AG04450 (cell line): Measurements from ENCODE around the gene LRRC75A. TPM values are rescaled to one million over a fixed set of nuclear protein-coding genes. Genes with fewer than 3 reads are reported as not detected.

ENCODE experiments used
- CTCF ChIA-PET: fragments of 300-600, 350-600 bp; formaldehyde crosslinking; extraction: SDS; loops from one replicate; lab custom pipeline; 2022; ENCODE audit warnings: antibody characterized with exemption, inconsistent platforms; lab: Charles Lee
- POLR2A ChIA-PET: fragments of 350-600 bp; formaldehyde crosslinking; extraction: SDS; loops from one replicate; lab custom pipeline; 2021; ENCODE audit warnings: antibody characterized with exemption, inconsistent platforms; lab: Yijun Ruan, JAX
- DNase-seq: peaks from one replicate; pipeline ENCODE4 v3.0.0-alpha.2; 2011; ENCODE audit warnings: low read depth, low spot score
- H3K27ac ChIP-seq: one replicate; pipeline ENCODE4 v1.5.1; 2012; ENCODE audit warnings: low read depth, low read length, control low read depth
- H3K27me3 ChIP-seq: one replicate; pipeline ENCODE4 v1.6.0; 2012; ENCODE audit warnings: low read length; ENCODE audit not compliant: control insufficient read depth, insufficient read depth
- H3K4me3 ChIP-seq: 2 replicates; pipeline ENCODE4 v1.5.1; 2011; ENCODE audit warnings: mild to moderate bottlenecking, low read depth, low read length, control low read depth
- H3K9me3 ChIP-seq: 2 replicates; pipeline ENCODE4 v1.5.1; 2012; ENCODE audit warnings: low read length; ENCODE audit not compliant: control insufficient read depth, insufficient read depth
- polyA plus RNA-seq: library from polyadenylated mRNA; depleted of rRNA; stranded (reverse); fragments of >200 nt; gene quantifications from 2 replicates; pipeline ENCODE4 v1.2.3, GENCODE V29; 2011
- TF ChIP-seq, protein P1 (sequence below): IDR thresholded peaks from 2 replicates; pipeline ENCODE4 v1.5.1; 2011; ENCODE audit warnings: low read depth, low read length, control low read depth, inconsistent platforms

LRRC75A gene
- polyA plus RNA-seq, 1 experiment: 1.2 TPM

- CTCF ChIA-PET: interaction anchor here (1.1 to 4.7 kb wide), 2 partner anchors 8 to 56 kb away, joined by 3 to 26 read pairs; no protein-coding TSS in a partner anchor
- Histone ChIP-seq H3K27ac (peak overlapping the region; percentile 99), H3K4me3 (peak overlapping the region; percentile 20)
These were observed 72.1 kb downstream of the LRRC75A start for GRCh38 chr17:16419929-16420271.

GRCh38 chr17:16419074-16419928 lies 72.7 kb downstream of the LRRC75A start:
- H3K27ac ChIP-seq: peak overlapping the region; percentile 99
- H3K9me3 ChIP-seq: no peaks in the 10 kb centered on the region; the same call in 1 of the 2 replicates
- TF ChIP-seq, protein P1, sequence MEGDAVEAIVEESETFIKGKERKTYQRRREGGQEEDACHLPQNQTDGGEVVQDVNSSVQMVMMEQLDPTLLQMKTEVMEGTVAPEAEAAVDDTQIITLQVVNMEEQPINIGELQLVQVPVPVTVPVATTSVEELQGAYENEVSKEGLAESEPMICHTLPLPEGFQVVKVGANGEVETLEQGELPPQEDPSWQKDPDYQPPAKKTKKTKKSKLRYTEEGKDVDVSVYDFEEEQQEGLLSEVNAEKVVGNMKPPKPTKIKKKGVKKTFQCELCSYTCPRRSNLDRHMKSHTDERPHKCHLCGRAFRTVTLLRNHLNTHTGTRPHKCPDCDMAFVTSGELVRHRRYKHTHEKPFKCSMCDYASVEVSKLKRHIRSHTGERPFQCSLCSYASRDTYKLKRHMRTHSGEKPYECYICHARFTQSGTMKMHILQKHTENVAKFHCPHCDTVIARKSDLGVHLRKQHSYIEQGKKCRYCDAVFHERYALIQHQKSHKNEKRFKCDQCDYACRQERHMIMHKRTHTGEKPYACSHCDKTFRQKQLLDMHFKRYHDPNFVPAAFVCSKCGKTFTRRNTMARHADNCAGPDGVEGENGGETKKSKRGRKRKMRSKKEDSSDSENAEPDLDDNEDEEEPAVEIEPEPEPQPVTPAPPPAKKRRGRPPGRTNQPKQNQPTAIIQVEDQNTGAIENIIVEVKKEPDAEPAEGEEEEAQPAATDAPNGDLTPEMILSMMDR: no peak
- peak; percentile 66 for DNase-seq
- ChIA-PET CTCF (interaction anchor here (1.1 to 4.7 kb wide), 2 partner anchors 9 to 55 kb away, joined by 3 to 26 read pairs; no protein-coding TSS in a partner anchor), POLR2A (interaction anchor here (0.6 to 4.4 kb wide), 8 partner anchors 8 to 38 kb away, joined by 3 to 28 read pairs (median 4); partner anchors contain the start of gene UBB)
- H3K27me3 ChIP-seq: no peaks in the 10 kb centered on the region
- H3K4me3 ChIP-seq: peak overlapping the region; percentile 20

More at GRCh38 chr17:16419929-16420271, 72.1 kb downstream of the LRRC75A start:
- no peaks in the 10 kb centered on the region for H3K27me3 ChIP-seq
- POLR2A ChIA-PET: interaction anchor here (1.0 to 4.4 kb wide), 5 partner anchors 8 to 39 kb away, joined by 3 to 28 read pairs (median 5); partner anchors contain the start of gene UBB
- no peaks in the 10 kb centered on the region; the same call in 1 of the 2 replicates for H3K9me3 ChIP-seq
- DNase-seq: peak; percentile 50
- TF ChIP-seq, protein P1: no peak

DNA sequence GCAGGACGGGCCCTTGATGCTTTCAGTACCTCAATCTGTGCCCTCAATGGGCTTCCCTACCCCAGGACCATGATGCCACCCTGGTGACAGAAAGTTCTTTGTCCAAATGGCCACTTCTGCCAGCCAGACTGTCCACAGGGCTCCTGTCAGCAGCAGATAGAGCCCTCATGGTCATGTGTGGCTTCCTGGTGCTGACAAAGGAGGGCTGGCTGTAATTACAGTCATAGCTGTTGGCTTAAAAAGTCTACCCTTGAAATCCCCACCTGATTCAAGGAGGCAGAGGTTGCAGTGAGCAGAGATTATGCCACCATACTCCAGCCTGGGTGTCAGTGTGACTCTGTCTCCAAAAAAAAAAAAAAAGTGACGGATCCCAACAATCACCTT lies 73.3 kb downstream of the LRRC75A start:
- Histone ChIP-seq H3K27ac (peak overlapping the region; percentile 99), H3K4me3 (no peak overlapping the region), H3K9me3 (no peaks in the 10 kb centered on the region; the same call in 1 of the 2 replicates), H3K27me3 (no peaks in the 10 kb centered on the region)
- ChIA-PET CTCF (interaction anchor here (4.7 kb wide), 1 partner anchor 10 kb away, joined by 26 read pairs; no protein-coding TSS in a partner anchor), POLR2A (interaction anchor here (1.0 to 4.4 kb wide), 5 partner anchors 9 to 37 kb away, joined by 3 to 28 read pairs (median 5); partner anchors contain the start of gene UBB)
- TF ChIP-seq, protein P1: no peak
- no peak for DNase-seq

DNA sequence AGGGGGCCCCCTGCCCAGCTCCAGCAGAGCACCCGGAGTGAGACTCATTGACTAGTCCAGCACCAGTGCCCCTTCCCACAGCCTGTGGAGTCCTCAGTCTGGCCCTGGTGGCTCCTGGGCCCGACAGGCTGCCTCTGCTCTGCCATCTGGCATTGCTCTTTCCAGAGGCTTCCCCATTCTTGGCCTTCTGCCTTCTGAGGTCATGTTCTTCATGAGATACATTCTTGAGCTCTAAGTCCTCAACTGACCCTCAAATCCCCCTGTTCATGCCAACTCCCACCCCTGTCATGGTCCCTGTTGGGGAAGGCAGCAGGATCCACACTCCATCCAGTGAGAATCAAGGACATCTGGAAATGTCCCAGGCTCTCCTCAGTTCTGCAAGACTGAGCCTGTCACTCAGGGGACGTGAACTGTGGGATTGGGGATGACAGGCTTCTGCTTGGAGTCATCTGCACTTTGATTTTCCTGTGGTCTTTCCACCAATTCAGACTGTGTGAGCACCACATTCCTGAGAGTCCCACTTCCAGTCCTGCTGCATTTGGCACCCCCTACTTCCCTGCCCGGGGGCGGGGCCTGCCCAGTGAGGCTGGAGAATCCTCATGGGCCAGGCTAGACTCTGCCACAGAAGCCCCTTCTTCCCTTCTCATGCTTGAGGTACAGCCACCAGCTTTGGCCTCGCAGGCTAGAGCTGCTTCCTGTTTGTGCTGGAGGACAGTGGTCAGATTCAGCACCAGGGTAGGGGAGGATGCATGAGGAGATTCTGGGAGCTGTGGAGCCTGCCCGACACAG lies 73.9 kb downstream of the LRRC75A start:
- POLR2A ChIA-PET: interaction anchor here (0.5 to 4.4 kb wide), 5 partner anchors 10 to 37 kb away, joined by 4 to 28 read pairs (median 8); partner anchors contain the start of gene UBB
- Histone ChIP-seq H3K4me3 (no peak overlapping the region), H3K9me3 (no peaks in the 10 kb centered on the region; the same call in 1 of the 2 replicates), H3K27ac (peak overlapping the region; percentile 99), H3K27me3 (no peaks in the 10 kb centered on the region)
- no peak for DNase-seq
- CTCF ChIA-PET: interaction anchor here (1.4 to 4.7 kb wide), 2 partner anchors 10 to 54 kb away, joined by 3 to 26 read pairs; no protein-coding TSS in a partner anchor
- TF ChIP-seq, protein P1: no peak
